GM10248 (cell line): ENCODE measurements around the gene LAMA4.

Source experiments
- CTCF ChIA-PET: fragments of 300-600 bp; sonication (Branson Sonifier 250); formaldehyde crosslinking; extraction: SDS; loops from one replicate; lab custom pipeline; 2021; ENCODE audit warnings: antibody characterized with exemption; lab: Yijun Ruan, JAX
- POLR2A ChIA-PET: fragments of 350-650 bp; sonication (Branson Sonifier 250); formaldehyde crosslinking; extraction: SDS; loops from one replicate; lab custom pipeline; 2020; ENCODE audit warnings: antibody characterized with exemption; lab: Yijun Ruan, JAX
- DNase-seq: peaks from one replicate; pipeline ENCODE4 v3.0.0; 2012; ENCODE audit errors: extremely low spot score
- CTCF ChIP-seq: IDR thresholded peaks from 2 replicates; pipeline ENCODE4 v1.5.1; 2012; ENCODE audit warnings: mild to moderate bottlenecking, low read depth; ENCODE audit errors: extremely low read depth, missing control alignments, control extremely low read depth

LAMA4 gene

GRCh38 chr6:112180095-112180820, 74.1 kb downstream of the LAMA4 start:
- CTCF ChIA-PET, result interaction anchor here (0.6 to 7.6 kb wide), 37 partner anchors 8 to 1771 kb away, joined by 3 to 127 read pairs (median 4); no protein-coding TSS in a partner anchor
- TF ChIP-seq CTCF, result peak; percentile 61
- POLR2A ChIA-PET, result no interaction called here
- peak; percentile 58 for DNase-seq

GRCh38 chr6:112179631-112180030, 74.7 kb downstream of the LAMA4 start:
- POLR2A ChIA-PET, result no interaction called here
- CTCF ChIA-PET, result interaction anchor here (0.6 to 7.6 kb wide), 32 partner anchors 9 to 1771 kb away, joined by 3 to 127 read pairs (median 5); no protein-coding TSS in a partner anchor

GRCh38 chr6:112178846-112179245, 75.5 kb downstream of the LAMA4 start:
- DNase-seq, result no peak
- no peak for TF ChIP-seq CTCF
- ChIA-PET POLR2A (no interaction called here), CTCF (interaction anchor here (1.2 to 7.6 kb wide), 7 partner anchors 10 to 1730 kb away, joined by 3 to 127 read pairs (median 19); no protein-coding TSS in a partner anchor)

More at GRCh38 chr6:112179631-112180030, 74.7 kb downstream of the LAMA4 start:
- no peak for TF ChIP-seq CTCF
- DNase-seq, result no peak

GRCh38 chr6:112177092-112177491, 77.3 kb downstream of the LAMA4 start:
- TF ChIP-seq CTCF, result no peak
- POLR2A ChIA-PET, result no interaction called here
- DNase-seq, result no peak
- CTCF ChIA-PET, result interaction anchor here (1.5 to 7.6 kb wide), 3 partner anchors 12 to 131 kb away, joined by 4 to 127 read pairs (median 44); no protein-coding TSS in a partner anchor

GRCh38 chr6:112176175-112176574, 78.2 kb downstream of the LAMA4 start:
- DNase-seq, result no peak
- POLR2A ChIA-PET, result no interaction called here
- CTCF ChIA-PET, result interaction anchor here (1.5 to 7.6 kb wide), 3 partner anchors 11 to 131 kb away, joined by 4 to 127 read pairs (median 44); no protein-coding TSS in a partner anchor
- no peak for TF ChIP-seq CTCF

GRCh38 chr6:112173221-112173804, 81.1 kb downstream of the LAMA4 start:
- no peak for DNase-seq
- ChIA-PET POLR2A (no interaction called here), CTCF (interaction anchor here (1.0 to 5.7 kb wide), 8 partner anchors 9 to 1763 kb away, joined by 3 to 44 read pairs (median 4); no protein-coding TSS in a partner anchor)
- TF ChIP-seq CTCF, result no peak
